Erythroblast (primary cell): ENCODE measurements around the gene TMEM69.

Experiments used
- GATA1 ChIP-seq: IDR thresholded peaks from 2 replicates; pipeline ENCODE4 v1.6.1; 2011; ENCODE audit warnings: low read depth, mild to moderate bottlenecking, control low read depth, low read length, moderate library complexity
- POLR2A ChIP-seq: IDR thresholded peaks from 2 replicates; pipeline ENCODE4 v1.6.1; 2011; ENCODE audit warnings: mild to moderate bottlenecking, low read length

GRCh38 chr1:45640293-45640692, 47.7 kb upstream of the TMEM69 start:
- TF ChIP-seq POLR2A: no peak
- TF ChIP-seq GATA1: no peak
